GM21723 (cell line): Measurements from ENCODE around the gene RAB40B.

Source experiments
- ATAC-seq: cut with Tn5 transposase; IDR thresholded peaks from one replicate; pipeline ENCODE4 v1.9.1; 2021; ENCODE audit warnings: mild to moderate bottlenecking, moderate library complexity; ENCODE audit not compliant: unreplicated experiment

The RAB40B gene

GRCh38 chr17:82623707-82624106 is 74.8 kb downstream of the RAB40B start:
- no peak for ATAC-seq

- no peak for ATAC-seq
Observed at GRCh38 chr17:82619641-82620040, 78.9 kb downstream of the RAB40B start.

- ATAC-seq: no peak
Observed at GRCh38 chr17:82619211-82619610, 79.3 kb downstream of the RAB40B start.

GRCh38 chr17:82616021-82616711 is 82.3 kb downstream of the RAB40B start:
- no peak for ATAC-seq

- no peak for ATAC-seq
Observed at GRCh38 chr17:82615084-82616020, 83.1 kb downstream of the RAB40B start.

- no peak for ATAC-seq
Observed at GRCh38 chr17:82614095-82614631, 84.3 kb downstream of the RAB40B start.

GRCh38 chr17:82613283-82614094 is 85.0 kb downstream of the RAB40B start:
- ATAC-seq: no peak

GRCh38 chr17:82611140-82612058 is 87.1 kb downstream of the RAB40B start:
- ATAC-seq: no peak

- no peak for ATAC-seq
Observed at GRCh38 chr17:82609655-82610054, 88.8 kb downstream of the RAB40B start.

GRCh38 chr17:82608816-82609215 is 89.7 kb downstream of the RAB40B start:
- no peak for ATAC-seq

GRCh38 chr17:82605939-82606600 is 92.4 kb downstream of the RAB40B start:
- no peak for ATAC-seq
